Coronary artery (tissue), 2 donors: Measurements from ENCODE around the gene FBXO17.

Source experiments
- DNase-seq: peaks from one replicate; pipeline ENCODE4 v3.0.0-alpha.2; 2017; ENCODE audit warnings: low spot score
- H3K27ac ChIP-seq, 2 donors: fragments of 200-600 bp; sonication (generic); one replicate each; pipeline ENCODE4 v1.5.1; 2016 to 2019
- H3K4me3 ChIP-seq: fragments of 200-600 bp; sonication (generic); 2 replicates; pipeline ENCODE4 v1.5.1; 2016; ENCODE audit warnings: mild to moderate bottlenecking, moderate library complexity
- CTCF ChIP-seq: fragments of 200-600 bp; sonication (generic); IDR thresholded peaks from one replicate; pipeline ENCODE4 v1.5.1; 2019; ENCODE audit warnings: antibody characterized with exemption

Gene FBXO17

GRCh38 chr19:38920602-38921419 is 54.7 kb downstream of the FBXO17 start:
- no peak for DNase-seq
- no peak for TF ChIP-seq CTCF

DNA sequence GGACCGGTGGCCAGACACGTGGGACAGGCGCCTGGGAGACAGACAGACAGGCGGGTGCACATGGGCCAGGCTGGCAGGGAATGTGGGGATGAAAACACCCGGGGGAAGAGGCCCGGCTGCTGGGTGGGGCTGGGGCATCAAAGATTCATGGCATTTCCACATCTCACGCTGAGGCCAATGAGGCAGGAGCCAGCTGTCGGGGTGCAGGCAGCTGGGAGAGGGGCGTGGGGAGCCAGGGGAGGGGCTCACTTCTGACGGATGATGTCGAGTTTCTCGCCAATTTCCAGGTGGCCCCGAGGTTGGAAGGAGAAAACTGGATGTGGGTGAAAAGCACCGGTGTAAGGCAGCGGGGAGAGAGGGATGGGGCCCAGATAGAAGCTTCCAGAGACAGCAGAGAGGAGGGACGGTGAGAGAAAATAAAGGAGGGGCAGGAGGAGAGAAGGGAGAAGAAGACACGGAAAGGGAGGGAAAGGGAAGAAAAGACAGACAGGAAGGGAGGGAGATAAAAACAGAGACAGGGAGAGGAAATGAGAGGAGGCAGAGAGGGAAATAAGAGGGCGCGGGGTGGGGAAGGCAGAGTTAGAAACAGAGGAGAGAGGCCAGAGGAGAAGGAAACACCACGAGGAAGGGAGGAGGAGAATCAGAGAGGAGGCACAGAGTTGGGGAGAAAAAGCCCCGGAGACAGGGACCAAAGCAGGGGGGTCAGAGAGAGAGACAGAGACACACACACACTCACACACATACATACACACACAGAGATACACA is 55.5 kb downstream of the FBXO17 start:
- no peak overlapping the region for H3K27ac ChIP-seq
- DNase-seq, result no peak
- H3K4me3 ChIP-seq, result no peak overlapping the region
- TF ChIP-seq CTCF, result no peak

More at GRCh38 chr19:38920602-38921419, 54.7 kb downstream of the FBXO17 start:
- Histone ChIP-seq H3K4me3 (no peak overlapping the region), H3K27ac (no peak overlapping the region)

DNA sequence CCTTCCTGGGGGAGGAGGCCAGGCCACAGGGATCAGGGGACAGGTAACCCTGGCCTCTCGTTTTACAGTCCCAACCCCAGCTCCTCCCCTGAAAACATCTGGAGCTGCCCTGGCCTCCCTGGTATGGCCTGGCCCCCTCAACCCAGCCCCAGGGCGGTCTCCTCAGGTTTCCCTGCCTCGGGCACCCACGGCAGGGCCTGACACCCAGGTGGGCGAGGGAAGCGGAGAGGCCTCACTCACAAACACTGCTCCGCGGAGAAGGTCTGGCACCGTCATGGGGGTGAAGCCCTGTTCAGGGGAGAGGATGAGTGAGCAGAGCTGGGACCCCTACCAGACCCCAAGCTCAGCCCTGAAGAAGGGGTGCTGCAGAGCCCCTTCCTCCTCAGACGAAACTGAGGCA is 57.0 kb downstream of the FBXO17 start:
- no peak overlapping the region for H3K4me3 ChIP-seq
- no peak overlapping the region for H3K27ac ChIP-seq
- DNase-seq, result no peak
- TF ChIP-seq CTCF, result no peak

DNA sequence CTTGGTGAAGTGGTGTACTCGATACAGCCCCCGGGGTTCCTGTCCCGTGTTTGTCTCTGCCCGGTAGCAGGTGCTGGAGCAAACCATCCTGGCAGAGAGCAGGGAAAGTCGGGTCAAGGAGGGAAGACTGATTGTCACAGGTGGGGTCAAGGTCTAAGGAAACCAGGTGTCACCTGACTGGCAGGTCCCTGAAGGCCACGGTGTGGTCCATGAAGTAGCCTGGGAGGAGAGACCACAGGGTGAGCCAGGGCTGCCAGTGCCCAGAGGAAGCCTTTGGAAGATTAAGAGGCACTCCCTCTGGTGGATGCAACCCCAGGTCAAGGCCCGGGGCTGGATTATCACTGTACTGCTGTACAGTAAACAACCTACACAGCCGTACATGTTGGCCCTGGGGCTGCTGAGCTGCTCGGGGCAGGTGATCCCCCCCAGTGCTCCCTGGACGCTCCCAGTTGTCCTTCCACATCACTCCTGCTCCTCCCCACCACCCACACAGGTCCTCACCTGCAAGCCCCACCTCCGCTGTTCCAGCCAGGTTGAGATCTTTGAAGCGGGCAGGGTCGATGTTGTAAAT is 57.5 kb downstream of the FBXO17 start:
- no peak for TF ChIP-seq CTCF
- no peak overlapping the region for H3K4me3 ChIP-seq
- no peak for DNase-seq
- no peak overlapping the region for H3K27ac ChIP-seq

DNA sequence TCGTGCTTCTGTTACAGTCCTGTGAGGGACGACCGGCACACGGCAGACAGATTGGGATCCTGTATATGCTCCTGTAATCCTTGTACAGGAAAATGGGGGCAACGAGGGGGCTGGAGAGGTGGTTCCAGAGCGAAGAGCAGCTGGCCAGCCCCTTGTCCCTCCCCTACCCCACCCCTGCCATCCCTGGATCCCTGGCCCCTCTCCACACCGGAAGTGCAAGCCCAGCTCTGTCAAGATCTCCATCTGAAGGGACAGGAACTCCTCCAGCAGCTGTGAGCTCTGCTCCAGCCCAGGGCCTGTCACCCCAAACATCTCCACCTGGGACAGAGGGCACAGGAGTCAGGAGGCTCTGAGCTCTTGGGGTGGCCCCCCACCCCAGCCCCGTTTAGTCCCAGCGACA is 58.0 kb downstream of the FBXO17 start:
- DNase-seq, result no peak
- TF ChIP-seq CTCF, result no peak
- Histone ChIP-seq H3K27ac (no peak overlapping the region), H3K4me3 (no peak overlapping the region)

DNA sequence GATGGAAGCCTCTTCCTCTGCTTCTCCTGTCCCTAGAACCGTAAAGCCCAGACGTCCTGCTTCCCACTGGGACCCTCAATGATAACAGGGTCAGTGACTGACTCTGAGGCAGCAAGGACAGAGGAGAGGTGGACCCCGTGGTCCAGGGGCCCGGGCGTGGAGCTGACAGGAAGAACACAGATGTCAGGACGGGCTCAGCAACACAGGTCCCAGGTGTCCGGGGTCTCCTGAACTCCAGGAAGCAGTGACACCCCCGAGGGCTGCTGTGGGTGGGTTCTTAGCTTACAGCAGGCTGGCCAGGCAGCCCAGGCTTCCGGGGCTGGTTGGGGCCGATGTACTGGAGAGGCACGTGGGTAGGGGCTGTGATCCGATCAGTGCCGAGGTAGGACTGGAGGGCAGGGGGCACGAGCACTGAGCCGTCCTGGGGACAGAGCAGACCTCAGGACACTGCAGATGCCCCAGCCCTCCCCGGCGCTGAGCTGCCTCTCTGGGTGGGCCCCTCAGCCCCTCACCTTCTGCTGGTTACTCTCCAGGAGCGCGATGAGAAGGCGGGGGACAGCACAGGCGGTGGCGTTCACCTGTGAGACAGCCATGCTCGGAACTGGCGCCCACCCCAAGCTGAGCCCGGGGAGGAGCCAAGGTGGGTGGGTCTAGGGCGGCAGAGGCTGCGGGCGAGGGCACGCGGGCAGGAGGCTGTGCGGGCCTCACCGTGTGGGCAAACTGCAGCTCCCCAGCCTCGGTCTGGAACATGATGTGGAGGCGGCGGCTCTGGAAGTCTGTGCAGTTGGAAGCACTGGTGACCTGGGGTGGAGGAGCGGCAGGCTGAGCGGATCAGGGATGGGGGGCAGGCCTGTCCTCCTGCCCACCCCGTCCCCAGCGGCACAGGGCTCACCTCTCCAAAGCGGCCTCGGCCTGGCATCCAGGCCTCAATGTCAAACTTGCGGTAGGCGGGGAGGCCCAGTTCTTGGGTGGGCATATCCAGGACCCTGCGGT is 59.9 kb downstream of the FBXO17 start:
- DNase-seq, result no peak
- Histone ChIP-seq H3K27ac (no peak overlapping the region), H3K4me3 (no peak overlapping the region)
- TF ChIP-seq CTCF, result no peak
